Naive thymus-derived CD4-positive, alpha-beta T cell (primary cell): ENCODE results near the gene CHD9NB. TPM values are rescaled to one million over a fixed set of nuclear protein-coding genes. Genes with fewer than 3 reads are reported as not detected.
"Not testable (repeated sequence)": the region's sequence is repeated elsewhere in the genome, so short reads cannot be mapped to it uniquely, and the experiment has no call there.

ENCODE experiments used
- ATAC-seq: fragments of 150-1000 bp; cut with Tn5 transposase; 2 replicates; pipeline ENCODE4 v1.10.0; 2021; ENCODE audit warnings: mild to moderate bottlenecking, moderate library complexity
- CTCF ChIA-PET: fragments of 350-600 bp; sonication (Branson Sonifier 250); formaldehyde crosslinking; loops from one replicate; lab custom pipeline; 2021; ENCODE audit warnings: antibody characterized with exemption; lab: Charles Lee
- POLR2A ChIA-PET: fragments of 350-600 bp; sonication (Branson Sonifier 250); formaldehyde crosslinking; loops from one replicate; lab custom pipeline; 2021; ENCODE audit warnings: antibody characterized with exemption, inconsistent platforms; lab: Charles Lee
- DNase-seq, 9 donors: peaks; one replicate each; pipeline versions ENCODE4 v3.0.0 to v3.0.0-alpha.2; 2020 to 2022; ENCODE audit warnings: mixed read lengths in 1 of 9
- H3K27ac ChIP-seq: one replicate; pipeline ENCODE4 v1.7.0; 2013; ENCODE audit warnings: mild to moderate bottlenecking, low read depth, low read length, moderate library complexity
- H3K27me3 ChIP-seq, 2 donors: one replicate each; pipeline ENCODE4 v1.7.0; 2013; ENCODE audit warnings: low read length in 2 of 2, mild to moderate bottlenecking in 2 of 2, moderate library complexity in 2 of 2; ENCODE audit not compliant: control insufficient read depth in 2 of 2, insufficient read depth in 2 of 2
- H3K36me3 ChIP-seq, 3 experiments: 1 replicate in 2 of 3; 2 replicates in 1 of 3; pipeline ENCODE4 v1.7.0; 2013; ENCODE audit warnings: low read length in 3 of 3, mild to moderate bottlenecking in 3 of 3, moderate library complexity in 1 of 3; ENCODE audit not compliant: insufficient read depth in 3 of 3, control insufficient read depth in 2 of 3
- H3K4me1 ChIP-seq, 2 donors: one replicate each; pipeline ENCODE4 v1.7.0; 2013; ENCODE audit warnings: low read length in 2 of 2, mild to moderate bottlenecking in 2 of 2, moderate library complexity in 1 of 2; ENCODE audit not compliant: control insufficient read depth in 2 of 2, insufficient read depth in 2 of 2
- H3K4me3 ChIP-seq: 2 replicates; pipeline ENCODE4 v1.7.0; 2013; ENCODE audit warnings: mild to moderate bottlenecking, low read length
- H3K9me3 ChIP-seq, 3 experiments: 1 replicate in 2 of 3; 2 replicates in 1 of 3; pipeline ENCODE4 v1.7.0; 2013; ENCODE audit warnings: low read length in 3 of 3; ENCODE audit not compliant: control insufficient read depth in 2 of 3
- H3K27ac Mint-ChIP-seq, 9 donors: one replicate each; pipeline ENCODE4 v1.8.0; 2020 to 2022; ENCODE audit warnings: mixed read lengths in 9 of 9, mild to moderate bottlenecking in 8 of 9, moderate library complexity in 5 of 9, inconsistent platforms in 2 of 9
- H3K27me3 Mint-ChIP-seq, 5 donors: one replicate each; pipeline ENCODE4 v1.8.0; 2021 to 2022; ENCODE audit warnings: mixed read lengths in 5 of 5, mild to moderate bottlenecking in 1 of 5
- H3K36me3 Mint-ChIP-seq, 5 donors: one replicate each; pipeline ENCODE4 v1.8.0; 2020 to 2022; ENCODE audit warnings: mixed read lengths in 5 of 5, mild to moderate bottlenecking in 3 of 5, inconsistent platforms in 1 of 5
- H3K4me1 Mint-ChIP-seq, 7 donors: one replicate each; pipeline ENCODE4 v1.8.0; 2020 to 2022; ENCODE audit warnings: mixed read lengths in 7 of 7, mild to moderate bottlenecking in 3 of 7, inconsistent platforms in 1 of 7
- H3K4me3 Mint-ChIP-seq, 10 donors: one replicate each; pipeline ENCODE4 v1.8.0; 2020 to 2022; ENCODE audit warnings: mild to moderate bottlenecking in 10 of 10, mixed read lengths in 10 of 10, moderate library complexity in 6 of 10, inconsistent platforms in 2 of 10
- H3K9me3 Mint-ChIP-seq, 11 donors: one replicate each; pipeline ENCODE4 v1.8.0; 2020 to 2022; ENCODE audit warnings: mixed read lengths in 11 of 11, mild to moderate bottlenecking in 4 of 11, inconsistent platforms in 1 of 11, moderate library complexity in 1 of 11
- intact Hi-C, 2 donors: fragments of 100-400 bp; cut with micrococcal nuclease; formaldehyde crosslinking; loops; one replicate each; pipeline ENCODE4 v1.15.1; 2023
- polyA plus RNA-seq, 2 donors: library from polyadenylated mRNA; unstranded; fragments of 300-500 nt; fragmentation: Illumina TruSeq; gene quantifications; one replicate each; pipeline ENCODE4 v1.2.3, GENCODE V29; 2021
- total RNA-seq, 6 experiments: library from RNA in 5 of 6; stranded (reverse) in 5 of 6; gene quantifications; 1 replicate in 5 of 6; 2 replicates in 1 of 6; pipeline ENCODE4 v1.2.3 and lab custom pipeline; 2021 to 2026

CHD9NB gene
- total and polyA plus RNA-seq, 7 experiments from 2014 or later = 0.22 TPM; not detected in 6

DNA sequence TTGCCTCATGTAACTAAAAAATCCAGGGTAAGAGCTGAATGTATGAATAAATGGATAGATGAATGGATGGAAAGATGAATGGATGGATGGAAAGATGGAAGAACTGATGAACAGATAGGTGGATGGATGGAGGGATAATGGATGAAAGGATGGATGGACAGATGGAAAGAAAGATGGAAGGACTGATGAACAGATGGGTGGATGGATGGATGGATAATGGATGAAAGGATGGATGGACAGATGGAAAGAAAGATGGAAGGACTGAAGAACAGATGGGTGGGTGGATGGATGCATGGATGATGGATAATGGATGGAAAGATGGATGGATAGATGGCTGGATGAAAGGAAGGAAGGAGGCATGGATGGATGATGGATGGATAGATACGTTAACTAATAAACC lies 11.9 kb downstream of the CHD9NB start:
- no peak overlapping the region for H3K4me3 Mint-ChIP-seq
- peaks cover 0 to 3% (median 0%) of the 10 kb centered on the region in 11 donors for H3K9me3 Mint-ChIP-seq
- no peak overlapping the region for H3K4me3 ChIP-seq
- intact Hi-C loops = no loop called here
- H3K9me3 ChIP-seq = no peaks in the 10 kb centered on the region
- ChIA-PET POLR2A (no interaction called here), CTCF (no interaction called here)
- H3K36me3 Mint-ChIP-seq = no peaks in the 10 kb centered on the region
- peaks cover 0 to 5% (median 3%) of the 10 kb centered on the region in 7 donors for H3K4me1 Mint-ChIP-seq
- no peak for DNase-seq
- no peak overlapping the region for H3K27ac ChIP-seq
- H3K27ac Mint-ChIP-seq = peak overlapping the region in 1 of 9 donors; percentile 1
- no peaks in the 10 kb centered on the region for H3K27me3 ChIP-seq
- no peak for ATAC-seq
- no peaks in the 10 kb centered on the region for H3K36me3 ChIP-seq
- peaks cover 8 to 18% (median 15%) of the 10 kb centered on the region in 5 donors for H3K27me3 Mint-ChIP-seq
- no peaks in the 10 kb centered on the region for H3K4me1 ChIP-seq

DNA sequence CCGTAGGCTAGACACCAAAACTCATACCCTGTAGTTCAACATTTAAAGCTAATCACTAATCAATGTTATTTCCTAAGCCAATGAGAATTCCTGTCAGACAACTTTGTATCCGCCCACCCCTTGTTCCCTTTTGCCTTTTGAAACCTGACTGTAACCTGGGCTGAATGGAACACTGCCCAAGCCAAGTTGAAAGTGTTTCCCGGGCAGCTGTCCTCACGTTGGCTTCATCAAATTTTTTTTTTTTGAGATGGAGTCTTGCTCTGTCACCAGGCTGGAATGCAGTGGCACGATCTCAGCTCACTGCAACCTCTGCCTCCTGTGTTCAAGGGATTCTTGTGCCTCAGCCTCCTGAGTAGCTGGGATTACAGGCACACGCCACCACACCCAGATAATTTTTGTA lies 16.0 kb downstream of the CHD9NB start:
- ATAC-seq, H3K27ac Mint-ChIP-seq, H3K36me3 ChIP-seq, intact Hi-C loops, H3K9me3 ChIP-seq, DNase-seq, H3K27me3 ChIP-seq, H3K4me1 ChIP-seq, CTCF ChIA-PET, POLR2A ChIA-PET, H3K4me3 Mint-ChIP-seq, H3K27ac ChIP-seq, H3K36me3 Mint-ChIP-seq, H3K4me1 Mint-ChIP-seq, H3K4me3 ChIP-seq: not testable (repeated sequence)
- Mint-ChIP-seq H3K9me3 (peaks cover 0 to 10% (median 2%) of the 10 kb centered on the region in 11 donors), H3K27me3 (peaks cover 0 to 39% (median 20%) of the 10 kb centered on the region in 5 donors)

DNA sequence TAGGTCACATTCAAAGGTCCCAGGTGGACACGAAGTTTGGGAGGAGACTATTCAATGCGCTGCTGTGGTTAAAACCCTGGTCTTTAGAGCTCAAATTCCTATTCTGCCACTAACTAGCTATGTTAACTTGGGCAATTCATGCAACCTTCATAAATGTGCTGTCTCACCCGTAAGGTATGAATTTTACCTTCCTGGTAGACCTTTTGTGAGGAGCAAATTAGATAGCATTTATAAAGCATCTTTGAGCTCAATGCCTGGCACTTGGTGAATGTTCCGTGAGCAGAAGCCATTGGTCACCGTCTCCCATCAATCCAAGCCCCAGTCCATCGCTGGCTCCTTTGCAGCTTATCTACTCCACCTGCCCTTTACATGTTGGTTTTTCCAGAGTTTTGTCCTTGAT lies 16.6 kb downstream of the CHD9NB start:
- DNase-seq (no peak), ATAC-seq (no peak)
- Mint-ChIP-seq H3K36me3 (peaks cover 0 to 3% (median 0%) of the 10 kb centered on the region in 5 donors), H3K27me3 (peaks cover 0 to 39% (median 20%) of the 10 kb centered on the region in 5 donors), H3K4me1 (peaks cover 0 to 5% (median 0%) of the 10 kb centered on the region in 7 donors), H3K27ac (no peak overlapping the region), H3K9me3 (peaks cover 0 to 10% (median 2%) of the 10 kb centered on the region in 11 donors), H3K4me3 (no peak overlapping the region)
- H3K4me3 ChIP-seq = no peak overlapping the region
- no peak overlapping the region for H3K27ac ChIP-seq
- intact Hi-C loops = no loop called here
- no peaks in the 10 kb centered on the region for H3K36me3 ChIP-seq
- ChIA-PET POLR2A (interaction anchor here (0.5 kb wide), 1 partner anchor 214 kb away, joined by 3 read pairs; no protein-coding TSS in a partner anchor), CTCF (no interaction called here)
- no peaks in the 10 kb centered on the region for H3K9me3 ChIP-seq
- H3K4me1 ChIP-seq = no peaks in the 10 kb centered on the region
- H3K27me3 ChIP-seq = no peaks in the 10 kb centered on the region

DNA sequence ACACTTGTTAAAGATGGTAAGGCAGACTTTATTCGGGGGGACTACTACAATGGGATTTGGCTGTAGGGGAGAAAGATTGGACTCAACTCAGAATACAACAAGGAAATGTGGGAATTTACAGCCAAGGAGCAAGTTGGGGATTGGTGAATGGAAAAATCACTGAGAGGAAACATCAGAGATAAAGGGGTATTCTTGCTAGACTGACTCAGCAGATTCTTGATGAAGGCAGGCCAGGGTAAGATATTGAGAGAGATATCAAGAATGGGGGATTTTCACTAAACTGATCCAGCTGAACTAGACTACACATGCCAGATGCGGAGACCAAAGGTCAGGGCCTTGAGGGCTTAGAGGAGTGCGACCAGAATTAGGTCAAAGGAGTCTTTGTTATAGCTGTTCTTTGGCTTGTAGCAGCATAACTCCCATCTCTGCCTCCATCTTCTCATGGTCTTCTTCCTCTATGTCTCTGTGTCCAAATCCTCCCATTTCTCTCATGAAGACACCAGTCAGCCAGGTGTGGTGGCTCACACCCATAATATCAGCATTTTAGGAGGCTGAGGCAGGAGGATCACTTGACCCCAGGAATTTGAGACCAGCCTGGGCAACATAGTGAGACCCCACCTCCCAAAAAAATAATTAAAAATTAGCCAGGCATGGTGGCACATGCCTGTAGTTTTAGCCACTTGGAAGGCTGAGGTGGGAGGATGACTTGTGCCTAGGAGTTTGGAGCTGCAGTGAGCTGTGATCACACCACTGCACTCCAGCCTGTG lies 17.3 kb downstream of the CHD9NB start:
- H3K4me3 ChIP-seq = no peak overlapping the region
- intact Hi-C loops = no loop called here
- Mint-ChIP-seq H3K4me1 (no peaks in the 10 kb centered on the region), H3K9me3 (peaks cover 0 to 9% (median 2%) of the 10 kb centered on the region in 11 donors), H3K36me3 (peaks cover 0 to 3% (median 0%) of the 10 kb centered on the region in 5 donors), H3K27ac (no peak overlapping the region), H3K4me3 (no peak overlapping the region), H3K27me3 (peaks cover 0 to 34% (median 20%) of the 10 kb centered on the region in 5 donors)
- no peaks in the 10 kb centered on the region for H3K4me1 ChIP-seq
- H3K27me3 ChIP-seq = no peaks in the 10 kb centered on the region
- DNase-seq (no peak), ATAC-seq (no peak)
- POLR2A ChIA-PET = no interaction called here
- CTCF ChIA-PET = no interaction called here
- no peaks in the 10 kb centered on the region for H3K36me3 ChIP-seq
- no peaks in the 10 kb centered on the region for H3K9me3 ChIP-seq
- no peak overlapping the region for H3K27ac ChIP-seq

DNA sequence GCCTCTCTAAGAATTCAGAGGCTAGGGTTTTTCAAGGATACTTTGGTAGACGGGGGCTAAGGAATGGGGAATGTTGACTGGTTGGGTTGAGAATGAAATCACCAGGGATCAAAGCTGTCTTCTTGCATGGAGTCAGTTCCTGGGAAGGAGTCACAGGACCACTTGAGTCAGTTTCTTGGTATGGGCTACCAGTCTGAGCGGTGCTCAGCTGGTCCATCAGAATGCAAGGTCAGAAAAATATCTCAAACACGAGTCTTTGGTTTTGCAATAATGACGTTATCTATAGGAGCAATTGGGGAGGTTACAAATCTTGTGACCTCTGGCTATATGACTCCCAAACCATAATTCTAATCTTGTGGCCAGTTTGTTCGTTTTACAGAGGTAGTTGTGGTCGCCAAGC lies 18.4 kb downstream of the CHD9NB start:
- DNase-seq = no peak
- H3K4me1 ChIP-seq = no peaks in the 10 kb centered on the region
- H3K9me3 ChIP-seq = no peaks in the 10 kb centered on the region
- H3K27me3 Mint-ChIP-seq = peaks cover 0 to 39% (median 25%) of the 10 kb centered on the region in 5 donors
- H3K27me3 ChIP-seq = no peaks in the 10 kb centered on the region
- H3K36me3 Mint-ChIP-seq = peaks cover 0 to 3% (median 0%) of the 10 kb centered on the region in 5 donors
- H3K27ac ChIP-seq = no peak overlapping the region
- H3K4me3 Mint-ChIP-seq = no peak overlapping the region
- intact Hi-C loops = no loop called here
- peaks cover 0 to 2% (median 0%) of the 10 kb centered on the region in 7 donors for H3K4me1 Mint-ChIP-seq
- H3K27ac Mint-ChIP-seq = no peak overlapping the region
- H3K36me3 ChIP-seq = no peaks in the 10 kb centered on the region
- H3K9me3 Mint-ChIP-seq = peaks cover 0 to 9% (median 2%) of the 10 kb centered on the region in 11 donors
- H3K4me3 ChIP-seq = no peak overlapping the region
- ATAC-seq = no peak
- POLR2A ChIA-PET = no interaction called here
- CTCF ChIA-PET = no interaction called here

DNA sequence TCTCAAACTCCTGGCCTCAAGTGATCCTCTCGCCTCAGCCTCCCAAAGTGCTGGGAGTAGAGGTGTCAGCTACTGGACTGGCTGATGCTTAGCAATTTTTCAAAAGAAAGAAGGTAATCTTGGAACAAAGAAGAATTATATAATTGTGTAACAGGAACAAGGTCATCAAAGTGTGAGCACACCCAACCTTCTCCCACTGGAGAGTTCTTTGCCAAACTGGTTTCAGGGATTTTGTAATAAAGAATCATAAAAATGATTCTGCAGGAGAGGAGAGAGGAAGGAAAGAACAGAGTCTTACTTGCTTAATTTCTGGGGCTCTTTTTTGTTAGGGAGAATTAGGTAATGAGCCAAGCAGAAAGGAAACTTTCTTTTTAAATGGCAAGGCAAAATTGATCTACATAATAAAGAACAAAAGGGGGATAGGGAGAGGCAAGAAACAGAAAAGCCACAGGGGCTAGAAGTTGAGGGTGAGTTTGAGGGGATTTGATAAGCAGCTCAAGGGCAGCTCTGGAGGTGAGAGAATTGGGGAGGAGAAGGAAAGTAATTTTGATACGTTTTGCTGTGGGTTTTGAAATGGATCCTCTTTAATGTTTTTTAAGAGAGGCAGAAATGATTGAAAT lies 21.3 kb downstream of the CHD9NB start:
- POLR2A ChIA-PET = no interaction called here
- Mint-ChIP-seq H3K9me3 (peaks cover 0 to 9% (median 2%) of the 10 kb centered on the region in 11 donors), H3K36me3 (peaks cover 0 to 3% (median 0%) of the 10 kb centered on the region in 5 donors), H3K4me3 (no peak overlapping the region), H3K4me1 (peaks cover 0 to 3% (median 0%) of the 10 kb centered on the region in 7 donors), H3K27ac (no peak overlapping the region), H3K27me3 (peaks cover under 1 to 42% (median 27%) of the 10 kb centered on the region in 5 donors)
- CTCF ChIA-PET = no interaction called here
- Histone ChIP-seq H3K4me1 (no peaks in the 10 kb centered on the region), H3K27ac (no peak overlapping the region), H3K4me3 (no peak overlapping the region), H3K36me3 (no peaks in the 10 kb centered on the region), H3K27me3 (no peaks in the 10 kb centered on the region), H3K9me3 (no peaks in the 10 kb centered on the region)
- ATAC-seq = no peak
- no peak for DNase-seq
- intact Hi-C loops = no loop called here
